Left ventricle myocardium inferior (tissue), 1 donor: Measurements from ENCODE around the gene C20orf141. TPM values are rescaled to one million over a fixed set of nuclear protein-coding genes. Genes with fewer than 3 reads are reported as not detected.

Experiments used
- DNase-seq: peaks from one replicate; pipeline ENCODE4 v3.0.0-alpha.2; 2020
- H3K27ac ChIP-seq: fragments of 200-600 bp; replicated peaks from 2 replicates; pipeline ENCODE4 v1.8.0; 2021
- H3K27me3 ChIP-seq: fragments of 200-600 bp; 2 replicates; pipeline ENCODE4 v1.8.0; 2021; ENCODE audit warnings: low read depth
- H3K36me3 ChIP-seq: fragments of 200-600 bp; 2 replicates; pipeline ENCODE4 v1.8.0; 2021
- H3K4me1 ChIP-seq: fragments of 200-600 bp; 2 replicates; pipeline ENCODE4 v1.8.0; 2021
- H3K4me3 ChIP-seq: fragments of 200-600 bp; 2 replicates; pipeline ENCODE4 v1.8.0; 2021; ENCODE audit warnings: mild to moderate bottlenecking, moderate library complexity
- H3K9me3 ChIP-seq: fragments of 200-600 bp; replicated peaks from 2 replicates; pipeline ENCODE4 v1.8.0; 2021
- CTCF ChIP-seq: fragments of 200-600 bp; IDR thresholded peaks from 2 replicates; pipeline ENCODE4 v1.8.0; 2021; ENCODE audit warnings: antibody characterized with exemption, mild to moderate bottlenecking, borderline replicate concordance
- intact Hi-C: fragments of 100-400 bp; cut with micrococcal nuclease; formaldehyde crosslinking; loops from one replicate; pipeline ENCODE4 v1.11.0; 2022
- total RNA-seq: library from RNA; stranded (reverse); fragmentation: NEBNext Ultra II Directional; extraction: Animal tissue kit (Norgen Biotek cat#: 25700); gene quantifications from one replicate; pipeline ENCODE4 v1.2.1, GENCODE V29; 2021
- donor health status: DM: no; HTN: yes; CAD: no; lungs with severe emphysema.

C20orf141 gene
- total RNA-seq, 1 donor from 2014 or later, result not detected

GRCh38 chr20:2837221-2837960 lies 22.6 kb downstream of the C20orf141 start:
- DNase-seq, result no peak
- intact Hi-C loops, result no loop called here
- H3K4me1 ChIP-seq, result peaks cover 29% of the 10 kb centered on the region
- H3K4me3 ChIP-seq, result no peak overlapping the region
- TF ChIP-seq CTCF, result no peak
- H3K27ac ChIP-seq, result no peak overlapping the region
- H3K36me3 ChIP-seq, result peaks cover 4% of the 10 kb centered on the region
- H3K9me3 ChIP-seq, result no peaks in the 10 kb centered on the region
- H3K27me3 ChIP-seq, result no peaks in the 10 kb centered on the region

- Histone ChIP-seq H3K27ac (no peak overlapping the region), H3K4me1 (peaks cover 29% of the 10 kb centered on the region), H3K27me3 (no peaks in the 10 kb centered on the region), H3K9me3 (no peaks in the 10 kb centered on the region), H3K36me3 (peaks cover 4% of the 10 kb centered on the region), H3K4me3 (no peak overlapping the region)
- DNase-seq, result no peak
- intact Hi-C loops, result no loop called here
- TF ChIP-seq CTCF, result no peak
Measured at GRCh38 chr20:2838170-2838797, 23.5 kb downstream of the C20orf141 start.

- Histone ChIP-seq H3K4me1 (peaks cover 29% of the 10 kb centered on the region), H3K27me3 (no peaks in the 10 kb centered on the region), H3K9me3 (no peaks in the 10 kb centered on the region), H3K36me3 (peaks cover 4% of the 10 kb centered on the region), H3K4me3 (peak overlapping the region; percentile 95), H3K27ac (no peak overlapping the region)
- DNase-seq, result no peak
- intact Hi-C loops, result no loop called here
- no peak for TF ChIP-seq CTCF
Measured at GRCh38 chr20:2838847-2839671, 24.3 kb downstream of the C20orf141 start.

- Histone ChIP-seq H3K9me3 (no peaks in the 10 kb centered on the region), H3K27me3 (no peaks in the 10 kb centered on the region), H3K36me3 (peaks cover 4% of the 10 kb centered on the region), H3K4me3 (peak overlapping the region; percentile 95), H3K4me1 (peaks cover 29% of the 10 kb centered on the region), H3K27ac (peak overlapping the region; percentile 95)
- no peak for TF ChIP-seq CTCF
- DNase-seq, result no peak
- intact Hi-C loops, result no loop called here
Measured at GRCh38 chr20:2839732-2840137, 24.9 kb downstream of the C20orf141 start.

- peak within 1 kb of the TSS; percentile 95 for H3K4me3 ChIP-seq
- peak within 1 kb of the TSS; percentile 95 for H3K27ac ChIP-seq
- H3K4me1 ChIP-seq, result peaks cover 29% of the 10 kb centered on the region
- H3K9me3 ChIP-seq, result no peaks in the 10 kb centered on the region
- DNase-seq, result peak; percentile 89
- no peaks in the 10 kb centered on the region for H3K27me3 ChIP-seq
- intact Hi-C loops, result no loop called here
- TF ChIP-seq CTCF, result no peak
- H3K36me3 ChIP-seq, result peaks cover 2% of the 10 kb centered on the region
Measured at GRCh38 chr20:2840138-2840966, 25.6 kb downstream of the C20orf141 start, which contains the start of the genes PCED1A and VPS16. TSS of gene PCED1A (minus strand) at chr20:2840655. CDS start at chr20:2839912, 743 bp downstream. TSS of gene VPS16 (plus strand) at chr20:2840745. CDS start at chr20:2840775, 30 bp downstream.
